Mucosa of descending colon (tissue), 3 donors: Measurements from ENCODE around the gene AFMID. TPM values are rescaled to one million over a fixed set of nuclear protein-coding genes. Genes with fewer than 3 reads are reported as not detected.

ENCODE experiments used
- ATAC-seq: fragments of 200-7000 bp; cut with Tn5 transposase; one replicate; pipeline ENCODE4 v1.9.1; 2020; ENCODE audit warnings: mild to moderate bottlenecking, moderate library complexity
- DNase-seq, 3 donors: peaks; one replicate each; pipeline ENCODE4 v3.0.0-alpha.2; 2020
- H3K36me3 ChIP-seq: fragments of 200-600 bp; one replicate; pipeline ENCODE4 v1.8.0; 2021; ENCODE audit warnings: low read depth, mild to moderate bottlenecking
- H3K4me1 ChIP-seq: fragments of 200-600 bp; one replicate; pipeline ENCODE4 v1.8.0; 2021; ENCODE audit warnings: low read depth, mild to moderate bottlenecking
- H3K4me3 ChIP-seq: fragments of 200-600 bp; one replicate; pipeline ENCODE4 v1.8.0; 2021; ENCODE audit warnings: mild to moderate bottlenecking
- H3K9me3 ChIP-seq: fragments of 200-600 bp; one replicate; pipeline ENCODE4 v1.8.0; 2021; ENCODE audit warnings: mild to moderate bottlenecking
- intact Hi-C, 2 donors: fragments of 100-400 bp; cut with DNase I in 1 of 2; cut with micrococcal nuclease in 1 of 2; formaldehyde crosslinking; loops; one replicate each; pipeline versions ENCODE4 v1.11.0 to v1.11.1; 2022; cut with DNase I, micrococcal nuclease
- total RNA-seq, 3 donors: library from RNA; stranded (reverse); fragmentation: NEBNext Ultra II Directional in 2 of 3; extraction: Animal tissue kit (Norgen Biotek cat#: 25700) in 2 of 3; gene quantifications; one replicate each; pipeline versions ENCODE4 v1.2.1 to v1.2.4, GENCODE V29; 2021 to 2023
- TF ChIP-seq, protein P1 (sequence below): fragments of 200-600 bp; IDR thresholded peaks from one replicate; pipeline ENCODE4 v1.8.0; 2022; ENCODE audit warnings: antibody characterized with exemption, mild to moderate bottlenecking
- donor health status: DM: no; HTN: no; CAD: no; lungs with moderate emphysema.
- donor health status: DM: no; HTN: no; CAD: no.
- donor health status: DM: no; HTN: yes; CAD: no.

The AFMID gene
- total RNA-seq, 3 donors from 2014 or later, result 14.2 to 39.9 (median 27.9) TPM

DNA sequence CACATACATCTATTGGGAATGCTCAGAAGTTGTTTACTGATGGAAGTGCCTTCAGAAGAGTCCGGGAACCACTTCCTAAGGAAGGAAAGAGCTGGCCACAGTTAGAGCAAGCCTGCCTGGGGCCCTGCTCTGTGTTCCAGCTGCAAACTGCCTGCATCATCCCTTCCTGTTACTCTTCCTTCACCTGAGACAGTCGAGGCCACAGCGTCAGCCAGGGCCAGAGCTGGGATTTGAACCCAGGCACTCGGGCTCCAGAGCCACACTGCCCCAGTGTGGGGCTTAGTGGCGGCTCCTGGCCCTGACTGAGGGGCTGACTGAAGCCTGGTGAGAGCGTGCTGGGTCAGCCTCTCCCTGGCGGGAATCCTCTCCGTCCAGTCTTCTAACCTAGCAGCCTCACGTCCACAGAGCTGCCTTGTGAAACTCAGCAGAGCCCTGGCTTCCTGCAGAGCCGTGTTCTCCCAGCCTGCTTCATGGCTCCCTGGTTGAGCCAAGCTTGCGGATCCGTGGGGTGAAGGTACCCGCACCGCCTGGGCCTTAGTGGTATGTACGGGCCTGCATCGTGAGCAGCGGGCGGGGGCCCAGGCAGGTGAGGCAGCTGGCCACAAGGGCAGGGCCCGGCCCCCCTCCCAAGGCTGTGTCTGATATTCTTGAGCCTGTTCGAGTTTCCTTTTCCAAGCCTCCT lies 45.6 kb upstream of the AFMID start:
- Histone ChIP-seq H3K4me1 (peaks cover 60% of the 10 kb centered on the region), H3K9me3 (no peaks in the 10 kb centered on the region), H3K36me3 (no peaks in the 10 kb centered on the region), H3K4me3 (no peak overlapping the region)
- no peak for ATAC-seq
- DNase-seq, result peak in 1 of 3 donors; percentile 49
- TF ChIP-seq, protein P1, sequence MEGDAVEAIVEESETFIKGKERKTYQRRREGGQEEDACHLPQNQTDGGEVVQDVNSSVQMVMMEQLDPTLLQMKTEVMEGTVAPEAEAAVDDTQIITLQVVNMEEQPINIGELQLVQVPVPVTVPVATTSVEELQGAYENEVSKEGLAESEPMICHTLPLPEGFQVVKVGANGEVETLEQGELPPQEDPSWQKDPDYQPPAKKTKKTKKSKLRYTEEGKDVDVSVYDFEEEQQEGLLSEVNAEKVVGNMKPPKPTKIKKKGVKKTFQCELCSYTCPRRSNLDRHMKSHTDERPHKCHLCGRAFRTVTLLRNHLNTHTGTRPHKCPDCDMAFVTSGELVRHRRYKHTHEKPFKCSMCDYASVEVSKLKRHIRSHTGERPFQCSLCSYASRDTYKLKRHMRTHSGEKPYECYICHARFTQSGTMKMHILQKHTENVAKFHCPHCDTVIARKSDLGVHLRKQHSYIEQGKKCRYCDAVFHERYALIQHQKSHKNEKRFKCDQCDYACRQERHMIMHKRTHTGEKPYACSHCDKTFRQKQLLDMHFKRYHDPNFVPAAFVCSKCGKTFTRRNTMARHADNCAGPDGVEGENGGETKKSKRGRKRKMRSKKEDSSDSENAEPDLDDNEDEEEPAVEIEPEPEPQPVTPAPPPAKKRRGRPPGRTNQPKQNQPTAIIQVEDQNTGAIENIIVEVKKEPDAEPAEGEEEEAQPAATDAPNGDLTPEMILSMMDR, result no peak
- intact Hi-C loops, result no loop called here

DNA sequence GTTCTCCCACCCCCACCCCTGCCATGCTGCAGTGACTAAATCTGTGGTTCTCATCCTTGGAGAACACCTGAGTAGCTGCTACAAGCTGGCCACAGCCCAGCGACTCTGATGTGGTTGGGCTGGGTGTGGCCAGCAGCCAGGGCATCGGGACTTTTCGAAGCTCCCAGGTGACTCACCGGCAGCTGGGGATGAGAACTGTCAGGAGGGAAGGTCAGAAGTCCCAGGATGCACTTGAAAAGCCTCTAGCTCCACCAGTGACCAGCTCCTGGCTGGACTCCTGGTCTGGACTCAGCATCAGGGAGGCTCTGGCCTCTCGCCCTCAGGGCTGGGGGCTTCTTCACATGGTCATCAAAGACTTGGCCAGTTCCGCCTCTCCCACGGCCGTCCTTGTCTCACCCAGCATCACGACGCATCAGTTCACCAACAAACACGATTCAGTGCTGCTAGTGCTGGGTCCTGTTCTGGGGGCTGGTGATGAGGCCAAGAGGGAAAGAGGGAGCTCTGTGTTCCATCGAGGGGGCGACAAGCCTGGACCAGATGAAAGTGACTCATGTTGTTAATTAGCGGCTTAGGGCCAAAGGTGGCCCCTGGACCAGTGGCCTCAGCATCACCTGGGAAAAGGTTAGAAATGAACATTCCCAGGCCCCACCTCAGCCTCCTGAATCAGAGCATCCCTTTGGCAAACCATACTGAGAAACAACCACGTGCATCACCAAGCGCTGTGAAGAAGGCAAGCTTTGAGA lies 44.9 kb upstream of the AFMID start:
- no peak overlapping the region for H3K4me3 ChIP-seq
- intact Hi-C loops, result no loop called here
- ATAC-seq, result peak; percentile 54
- TF ChIP-seq, protein P1, result no peak
- peak; percentile 77 to 90 (median 81) for DNase-seq
- H3K9me3 ChIP-seq, result no peaks in the 10 kb centered on the region
- H3K36me3 ChIP-seq, result no peaks in the 10 kb centered on the region
- peaks cover 57% of the 10 kb centered on the region for H3K4me1 ChIP-seq

- Histone ChIP-seq H3K4me3 (no peak overlapping the region), H3K9me3 (no peaks in the 10 kb centered on the region), H3K36me3 (no peaks in the 10 kb centered on the region), H3K4me1 (peaks cover 65% of the 10 kb centered on the region)
- ATAC-seq, result no peak
- DNase-seq, result no peak
- TF ChIP-seq, protein P1, result no peak
- intact Hi-C loops, result no loop called here
Measured at GRCh38 chr17:78143214-78144146, 43.7 kb upstream of the AFMID start.

DNA sequence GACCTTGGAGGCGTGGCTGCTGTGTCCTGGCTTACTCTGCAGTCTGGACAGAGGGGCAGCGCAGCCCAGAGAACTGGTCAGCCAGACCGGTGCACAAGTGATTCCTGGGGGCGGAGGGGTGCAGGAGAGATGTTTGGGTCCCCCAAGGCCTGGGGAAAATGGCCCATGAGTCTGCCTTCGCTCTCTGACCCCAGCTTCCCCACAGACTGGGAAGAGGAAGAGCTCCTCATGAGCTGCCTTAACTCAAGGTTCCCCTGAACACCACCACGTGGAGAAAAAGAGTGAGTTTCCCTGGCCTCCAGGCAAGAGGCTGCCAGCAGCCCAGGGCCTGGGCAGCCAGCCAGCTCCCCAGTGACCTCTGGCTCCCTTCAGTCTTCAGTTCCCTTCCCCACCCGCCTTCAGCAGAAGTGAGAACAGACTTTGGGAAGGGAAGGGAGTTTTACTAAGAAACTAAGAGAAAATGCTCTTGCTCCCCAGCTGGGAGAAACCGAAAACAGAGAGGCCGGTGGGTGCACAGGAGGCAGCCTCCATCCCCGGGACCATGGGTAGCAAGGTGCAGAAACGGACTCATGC lies 42.9 kb upstream of the AFMID start:
- no peaks in the 10 kb centered on the region for H3K9me3 ChIP-seq
- TF ChIP-seq, protein P1, result no peak
- H3K4me1 ChIP-seq, result peaks cover 67% of the 10 kb centered on the region
- intact Hi-C loops, result no loop called here
- H3K36me3 ChIP-seq, result no peaks in the 10 kb centered on the region
- peak; percentile 87 to 88 (median 87) for DNase-seq
- ATAC-seq, result peak; percentile 26
- no peak overlapping the region for H3K4me3 ChIP-seq
